ENCODE results near the gene WDR70. TPM values are rescaled to one million over a fixed set of nuclear protein-coding genes. Genes with fewer than 3 reads are reported as not detected.

The WDR70 gene
- total RNA-seq, 1 experiment from 2014 or later = 35.0 TPM

DNA sequence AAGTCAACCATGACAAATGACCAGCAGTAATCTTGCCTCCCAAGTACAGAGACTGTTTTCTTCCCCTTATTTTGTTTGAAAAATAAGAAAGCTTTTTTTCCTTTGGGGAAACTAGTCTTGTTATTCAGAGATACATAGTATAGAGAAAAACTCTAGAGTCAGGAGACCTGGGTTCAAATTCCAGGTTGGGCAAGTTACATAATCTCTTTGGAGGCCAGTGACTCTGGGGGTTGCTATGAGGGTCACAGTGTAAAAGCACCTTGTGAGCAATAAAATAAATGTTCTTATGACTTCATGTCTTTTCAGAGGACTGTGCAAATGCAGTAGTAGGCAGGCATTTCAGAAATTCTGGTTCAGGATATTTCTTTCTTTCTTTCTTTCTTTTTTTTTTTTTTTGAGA lies 389.3 kb downstream of the WDR70 start:
- Mint-ChIP-seq H3K36me3 (no peaks in the 10 kb centered on the region), H3K4me1 (no peaks in the 10 kb centered on the region), H3K4me3 (no peak overlapping the region), H3K27ac (no peak overlapping the region), H3K9me3 (peaks cover 7% of the 10 kb centered on the region), H3K27me3 (ENCODE audit: low read depth) (no peaks in the 10 kb centered on the region; the same call in 1 of the 2 replicates)
- ChIA-PET POLR2A (no interaction called here), CTCF (no interaction called here)
- no peak for ATAC-seq
- no peak for DNase-seq (ENCODE audit: low spot score)
- no peak for TF ChIP-seq TP53 (CRISPR knock-in tag; IDR thresholded peaks at IDR 0.05)

DNA sequence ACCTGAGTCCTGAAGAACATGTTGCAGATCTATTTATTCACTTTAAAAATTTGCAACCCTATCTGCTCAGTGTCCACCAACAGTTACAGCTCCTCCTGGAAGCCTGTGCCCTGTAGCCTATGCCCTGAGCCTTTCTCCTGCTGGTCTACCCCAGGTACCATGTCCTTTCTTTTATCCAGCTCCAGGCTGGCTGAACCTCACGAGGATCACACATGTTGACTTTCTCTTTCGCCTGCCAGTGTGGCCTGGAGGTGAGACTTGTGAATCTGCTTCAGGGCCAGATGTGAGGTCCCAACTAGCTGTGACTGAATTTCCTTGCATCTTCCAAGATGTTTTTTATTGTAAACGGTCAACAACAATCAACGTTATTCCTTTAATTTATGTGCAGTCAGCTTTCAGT lies 390.0 kb downstream of the WDR70 start:
- Mint-ChIP-seq H3K27ac (no peak overlapping the region), H3K27me3 (ENCODE audit: low read depth) (no peaks in the 10 kb centered on the region; the same call in 1 of the 2 replicates), H3K36me3 (peaks cover 4% of the 10 kb centered on the region), H3K4me3 (no peak overlapping the region), H3K4me1 (no peaks in the 10 kb centered on the region), H3K9me3 (peaks cover 7% of the 10 kb centered on the region)
- ChIA-PET CTCF (interaction anchor here (1.0 kb wide), 1 partner anchor 356 kb away, joined by 3 read pairs; no protein-coding TSS in a partner anchor), POLR2A (no interaction called here)
- DNase-seq (ENCODE audit: low spot score) = no peak
- ATAC-seq = no peak
- TF ChIP-seq, protein P1, sequence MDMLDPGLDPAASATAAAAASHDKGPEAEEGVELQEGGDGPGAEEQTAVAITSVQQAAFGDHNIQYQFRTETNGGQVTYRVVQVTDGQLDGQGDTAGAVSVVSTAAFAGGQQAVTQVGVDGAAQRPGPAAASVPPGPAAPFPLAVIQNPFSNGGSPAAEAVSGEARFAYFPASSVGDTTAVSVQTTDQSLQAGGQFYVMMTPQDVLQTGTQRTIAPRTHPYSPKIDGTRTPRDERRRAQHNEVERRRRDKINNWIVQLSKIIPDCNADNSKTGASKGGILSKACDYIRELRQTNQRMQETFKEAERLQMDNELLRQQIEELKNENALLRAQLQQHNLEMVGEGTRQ (CRISPR knock-in tag; IDR thresholded peaks at IDR 0.05) = no peak
- TF ChIP-seq, protein P2, sequence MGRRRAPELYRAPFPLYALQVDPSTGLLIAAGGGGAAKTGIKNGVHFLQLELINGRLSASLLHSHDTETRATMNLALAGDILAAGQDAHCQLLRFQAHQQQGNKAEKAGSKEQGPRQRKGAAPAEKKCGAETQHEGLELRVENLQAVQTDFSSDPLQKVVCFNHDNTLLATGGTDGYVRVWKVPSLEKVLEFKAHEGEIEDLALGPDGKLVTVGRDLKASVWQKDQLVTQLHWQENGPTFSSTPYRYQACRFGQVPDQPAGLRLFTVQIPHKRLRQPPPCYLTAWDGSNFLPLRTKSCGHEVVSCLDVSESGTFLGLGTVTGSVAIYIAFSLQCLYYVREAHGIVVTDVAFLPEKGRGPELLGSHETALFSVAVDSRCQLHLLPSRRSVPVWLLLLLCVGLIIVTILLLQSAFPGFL (CRISPR knock-in tag; IDR thresholded peaks at IDR 0.05; ENCODE audit: borderline replicate concordance) = no peak
- TF ChIP-seq NR2C2 (CRISPR knock-in tag; IDR thresholded peaks at IDR 0.05) (no peak), ETV6 (CRISPR knock-in tag; IDR thresholded peaks at IDR 0.05) (no peak), CREB1 (CRISPR knock-in tag; IDR thresholded peaks at IDR 0.05) (no peak), NFYB (CRISPR knock-in tag; conservative IDR thresholded peaks at IDR 0.05; ENCODE audit: low read depth) (no peak), SMAD4 (CRISPR knock-in tag; IDR thresholded peaks at IDR 0.05) (no peak)
- TF ChIP-seq, protein P3, sequence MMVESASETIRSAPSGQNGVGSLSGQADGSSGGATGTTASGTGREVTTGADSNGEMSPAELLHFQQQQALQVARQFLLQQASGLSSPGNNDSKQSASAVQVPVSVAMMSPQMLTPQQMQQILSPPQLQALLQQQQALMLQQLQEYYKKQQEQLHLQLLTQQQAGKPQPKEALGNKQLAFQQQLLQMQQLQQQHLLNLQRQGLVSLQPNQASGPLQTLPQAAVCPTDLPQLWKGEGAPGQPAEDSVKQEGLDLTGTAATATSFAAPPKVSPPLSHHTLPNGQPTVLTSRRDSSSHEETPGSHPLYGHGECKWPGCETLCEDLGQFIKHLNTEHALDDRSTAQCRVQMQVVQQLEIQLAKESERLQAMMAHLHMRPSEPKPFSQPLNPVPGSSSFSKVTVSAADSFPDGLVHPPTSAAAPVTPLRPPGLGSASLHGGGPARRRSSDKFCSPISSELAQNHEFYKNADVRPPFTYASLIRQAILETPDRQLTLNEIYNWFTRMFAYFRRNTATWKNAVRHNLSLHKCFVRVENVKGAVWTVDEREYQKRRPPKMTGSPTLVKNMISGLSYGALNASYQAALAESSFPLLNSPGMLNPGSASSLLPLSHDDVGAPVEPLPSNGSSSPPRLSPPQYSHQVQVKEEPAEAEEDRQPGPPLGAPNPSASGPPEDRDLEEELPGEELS (CRISPR knock-in tag; IDR thresholded peaks at IDR 0.05) = no peak
- TF ChIP-seq, protein P4, sequence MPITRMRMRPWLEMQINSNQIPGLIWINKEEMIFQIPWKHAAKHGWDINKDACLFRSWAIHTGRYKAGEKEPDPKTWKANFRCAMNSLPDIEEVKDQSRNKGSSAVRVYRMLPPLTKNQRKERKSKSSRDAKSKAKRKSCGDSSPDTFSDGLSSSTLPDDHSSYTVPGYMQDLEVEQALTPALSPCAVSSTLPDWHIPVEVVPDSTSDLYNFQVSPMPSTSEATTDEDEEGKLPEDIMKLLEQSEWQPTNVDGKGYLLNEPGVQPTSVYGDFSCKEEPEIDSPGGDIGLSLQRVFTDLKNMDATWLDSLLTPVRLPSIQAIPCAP (CRISPR knock-in tag; IDR thresholded peaks at IDR 0.05) = no peak

DNA sequence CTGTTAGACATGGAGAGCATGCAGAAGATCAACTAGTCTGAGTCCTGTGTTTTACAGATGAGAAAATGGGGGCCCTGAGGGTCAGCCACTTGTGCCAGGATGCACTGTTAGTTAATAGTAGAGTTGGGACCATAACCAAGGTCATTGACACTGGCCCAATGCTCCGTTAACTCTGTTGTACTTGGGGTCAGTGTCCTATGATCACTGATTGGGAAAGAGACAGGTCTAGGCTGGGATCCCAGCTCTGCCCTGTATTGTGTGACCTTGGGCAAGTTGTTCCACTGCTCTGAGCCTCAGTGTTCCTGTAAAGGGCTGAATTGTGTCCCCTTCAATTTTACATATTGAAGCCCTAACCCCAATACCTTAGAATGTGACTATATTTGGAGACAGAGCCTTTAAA lies 390.7 kb downstream of the WDR70 start:
- ChIA-PET CTCF (interaction anchor here (1.0 kb wide), 1 partner anchor 357 kb away, joined by 3 read pairs; no protein-coding TSS in a partner anchor), POLR2A (no interaction called here)
- no peaks in the 10 kb centered on the region; the same call in 1 of the 2 replicates for H3K27me3 Mint-ChIP-seq (ENCODE audit: low read depth)
- no peaks in the 10 kb centered on the region for H3K4me1 Mint-ChIP-seq
- peaks cover 6% of the 10 kb centered on the region for H3K36me3 Mint-ChIP-seq
- H3K27ac Mint-ChIP-seq = no peak overlapping the region
- H3K4me3 Mint-ChIP-seq = no peak overlapping the region
- H3K9me3 Mint-ChIP-seq = peaks cover 8% of the 10 kb centered on the region
- ATAC-seq (no peak), DNase-seq (ENCODE audit: low spot score) (no peak)
- no peak for TF ChIP-seq ZNF671 (CRISPR knock-in tag; IDR thresholded peaks at IDR 0.05)
- no peak for TF ChIP-seq FOXK1 (CRISPR knock-in tag; IDR thresholded peaks at IDR 0.05)
- TF ChIP-seq ZBTB21 (CRISPR knock-in tag; IDR thresholded peaks at IDR 0.05; ENCODE audit: borderline replicate concordance) = no peak
- TF ChIP-seq ZNF423 (CRISPR knock-in tag; IDR thresholded peaks at IDR 0.05) = no peak
- no peak for TF ChIP-seq ZNF138 (CRISPR knock-in tag; conservative IDR thresholded peaks at IDR 0.05)
- no peak for TF ChIP-seq JAZF1 (CRISPR knock-in tag; IDR thresholded peaks at IDR 0.05)
- TF ChIP-seq, protein P5, sequence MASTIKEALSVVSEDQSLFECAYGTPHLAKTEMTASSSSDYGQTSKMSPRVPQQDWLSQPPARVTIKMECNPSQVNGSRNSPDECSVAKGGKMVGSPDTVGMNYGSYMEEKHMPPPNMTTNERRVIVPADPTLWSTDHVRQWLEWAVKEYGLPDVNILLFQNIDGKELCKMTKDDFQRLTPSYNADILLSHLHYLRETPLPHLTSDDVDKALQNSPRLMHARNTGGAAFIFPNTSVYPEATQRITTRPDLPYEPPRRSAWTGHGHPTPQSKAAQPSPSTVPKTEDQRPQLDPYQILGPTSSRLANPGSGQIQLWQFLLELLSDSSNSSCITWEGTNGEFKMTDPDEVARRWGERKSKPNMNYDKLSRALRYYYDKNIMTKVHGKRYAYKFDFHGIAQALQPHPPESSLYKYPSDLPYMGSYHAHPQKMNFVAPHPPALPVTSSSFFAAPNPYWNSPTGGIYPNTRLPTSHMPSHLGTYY (CRISPR knock-in tag; IDR thresholded peaks at IDR 0.05) = no peak
- no peak for TF ChIP-seq NR3C1 (CRISPR knock-in tag; conservative IDR thresholded peaks at IDR 0.05; ENCODE audit: low read depth)
- no peak for TF ChIP-seq NFATC4 (CRISPR knock-in tag; IDR thresholded peaks at IDR 0.05)
- TF ChIP-seq, protein P6, sequence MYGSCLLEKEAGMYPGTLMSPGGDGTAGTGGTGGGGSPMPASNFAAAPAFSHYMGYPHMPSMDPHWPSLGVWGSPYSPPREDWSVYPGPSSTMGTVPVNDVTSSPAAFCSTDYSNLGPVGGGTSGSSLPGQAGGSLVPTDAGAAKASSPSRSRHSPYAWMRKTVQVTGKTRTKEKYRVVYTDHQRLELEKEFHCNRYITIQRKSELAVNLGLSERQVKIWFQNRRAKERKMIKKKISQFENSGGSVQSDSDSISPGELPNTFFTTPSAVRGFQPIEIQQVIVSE (CRISPR knock-in tag; IDR thresholded peaks at IDR 0.05; ENCODE audit: borderline replicate concordance) = no peak
- no peak for TF ChIP-seq FOXP1 (CRISPR knock-in tag; IDR thresholded peaks at IDR 0.05; ENCODE audit: borderline replicate concordance)
- no peak for TF ChIP-seq TP53 (CRISPR knock-in tag; IDR thresholded peaks at IDR 0.05)
- no peak for TF ChIP-seq ZNF396 (CRISPR knock-in tag; IDR thresholded peaks at IDR 0.05; ENCODE audit: borderline replicate concordance)
- TF ChIP-seq ZNF317 (CRISPR knock-in tag; IDR thresholded peaks at IDR 0.05; ENCODE audit: borderline replicate concordance, low read depth) = no peak
- TF ChIP-seq, protein P3 (CRISPR knock-in tag; IDR thresholded peaks at IDR 0.05) = no peak
- TF ChIP-seq NR2C2 (CRISPR knock-in tag; IDR thresholded peaks at IDR 0.05) = no peak

All from WTC11 (cell line).